Activated CD4-positive, alpha-beta T cell treated with anti-CD3 and anti-CD28 coated beads for 36 hours (primary cell): ENCODE results near the gene ARL15. TPM values are rescaled to one million over a fixed set of nuclear protein-coding genes. Genes with fewer than 3 reads are reported as not detected.
"Not testable (repeated sequence)": the region's sequence is repeated elsewhere in the genome, so short reads cannot be mapped to it uniquely, and the experiment has no call there.

Experiments used
- ATAC-seq: fragments of 200-7000 bp; cut with Tn5 transposase; one replicate; pipeline ENCODE4 v1.10.0; 2021; ENCODE audit warnings: mild to moderate bottlenecking, moderate library complexity
- CTCF ChIA-PET: fragments of 350-600 bp; sonication (Branson Sonifier 250); formaldehyde crosslinking; loops from one replicate; lab custom pipeline; 2021; ENCODE audit warnings: antibody characterized with exemption; lab: Charles Lee
- POLR2A ChIA-PET: fragments of 350-600 bp; sonication (Branson Sonifier 250); formaldehyde crosslinking; loops from one replicate; lab custom pipeline; 2021; ENCODE audit warnings: antibody characterized with exemption, inconsistent platforms; lab: Charles Lee
- DNase-seq: peaks from one replicate; pipeline ENCODE4 v3.0.0-alpha.2; 2020
- H3K27ac Mint-ChIP-seq: one replicate; pipeline ENCODE4 v1.8.0; 2021; ENCODE audit warnings: mixed read lengths
- H3K27me3 Mint-ChIP-seq: one replicate; pipeline ENCODE4 v1.8.0; 2021; ENCODE audit warnings: mixed read lengths
- H3K36me3 Mint-ChIP-seq: one replicate; pipeline ENCODE4 v1.8.0; 2021; ENCODE audit warnings: low read depth, mixed read lengths
- H3K4me1 Mint-ChIP-seq: one replicate; pipeline ENCODE4 v1.8.0; 2021; ENCODE audit warnings: mixed read lengths
- H3K4me3 Mint-ChIP-seq: one replicate; pipeline ENCODE4 v1.8.0; 2021; ENCODE audit warnings: mild to moderate bottlenecking, moderate library complexity, mixed read lengths
- H3K9me3 Mint-ChIP-seq: one replicate; pipeline ENCODE4 v1.8.0; 2021; ENCODE audit warnings: low read depth, mixed read lengths
- intact Hi-C, 2 experiments: fragments of 100-400 bp; cut with DNase I in 1 of 2; cut with micrococcal nuclease in 1 of 2; formaldehyde crosslinking; loops; one replicate each; pipeline versions ENCODE4 v1.14.2 to v1.15.1; 2022 to 2024; cut with DNase I, micrococcal nuclease
- total RNA-seq, 2 experiments: library from RNA; stranded (reverse); gene quantifications; one replicate each; pipeline ENCODE4 v1.2.3, GENCODE V29; 2021

The ARL15 gene
- total RNA-seq, 2 experiments from 2014 or later: 5.4 to 6.7 TPM

GRCh38 chr5:53987101-53987500 is 323.3 kb downstream of the ARL15 start:
- Mint-ChIP-seq H3K9me3 (peaks cover 5% of the 10 kb centered on the region), H3K36me3 (peaks cover 17% of the 10 kb centered on the region), H3K4me1 (no peaks in the 10 kb centered on the region), H3K4me3 (no peak overlapping the region), H3K27me3 (no peaks in the 10 kb centered on the region), H3K27ac (no peak overlapping the region)
- ChIA-PET POLR2A (no interaction called here), CTCF (no interaction called here)
- ATAC-seq: no peak
- DNase-seq: no peak
- intact Hi-C loops: no loop called here

GRCh38 chr5:53985796-53986195 is 324.6 kb downstream of the ARL15 start:
- ChIA-PET POLR2A (no interaction called here), CTCF (no interaction called here)
- DNase-seq (no peak), ATAC-seq (no peak)
- H3K4me1 Mint-ChIP-seq: no peaks in the 10 kb centered on the region
- intact Hi-C loops: no loop called here
- no peak overlapping the region for H3K4me3 Mint-ChIP-seq
- H3K36me3 Mint-ChIP-seq: peaks cover 17% of the 10 kb centered on the region
- no peak overlapping the region for H3K27ac Mint-ChIP-seq
- H3K27me3 Mint-ChIP-seq: no peaks in the 10 kb centered on the region
- peaks cover 5% of the 10 kb centered on the region for H3K9me3 Mint-ChIP-seq

- H3K4me3 Mint-ChIP-seq: no peak overlapping the region
- peaks cover 17% of the 10 kb centered on the region for H3K36me3 Mint-ChIP-seq
- peaks cover 10% of the 10 kb centered on the region for H3K9me3 Mint-ChIP-seq
- intact Hi-C loops: no loop called here
- no peak for ATAC-seq
- POLR2A ChIA-PET: no interaction called here
- no peak for DNase-seq
- H3K4me1 Mint-ChIP-seq: no peaks in the 10 kb centered on the region
- H3K27me3 Mint-ChIP-seq: no peaks in the 10 kb centered on the region
- CTCF ChIA-PET: no interaction called here
- H3K27ac Mint-ChIP-seq: no peak overlapping the region
Observed at GRCh38 chr5:53984971-53985370, 325.4 kb downstream of the ARL15 start.

GRCh38 chr5:53983568-53984460 is 326.6 kb downstream of the ARL15 start:
- intact Hi-C loops: no loop called here
- no peak overlapping the region for H3K27ac Mint-ChIP-seq

GRCh38 chr5:53982319-53982718 is 328.1 kb downstream of the ARL15 start:
- H3K4me3 Mint-ChIP-seq, H3K27ac Mint-ChIP-seq, ATAC-seq, CTCF ChIA-PET, H3K27me3 Mint-ChIP-seq, POLR2A ChIA-PET, intact Hi-C loops, H3K4me1 Mint-ChIP-seq, DNase-seq: not testable (repeated sequence)
- peaks cover 11% of the 10 kb centered on the region for H3K9me3 Mint-ChIP-seq
- H3K36me3 Mint-ChIP-seq: peaks cover 14% of the 10 kb centered on the region

More at GRCh38 chr5:53983568-53984460, 326.6 kb downstream of the ARL15 start:
- H3K36me3 Mint-ChIP-seq: peaks cover 15% of the 10 kb centered on the region
- peaks cover 11% of the 10 kb centered on the region for H3K9me3 Mint-ChIP-seq
- H3K4me1 Mint-ChIP-seq: no peaks in the 10 kb centered on the region
- no peak for ATAC-seq
- POLR2A ChIA-PET: no interaction called here
- H3K27me3 Mint-ChIP-seq: no peaks in the 10 kb centered on the region
- H3K4me3 Mint-ChIP-seq: no peak overlapping the region
- no peak for DNase-seq
- CTCF ChIA-PET: no interaction called here

- H3K4me3 Mint-ChIP-seq: no peak overlapping the region
- DNase-seq: no peak
- H3K36me3 Mint-ChIP-seq: peaks cover 11% of the 10 kb centered on the region
- POLR2A ChIA-PET: no interaction called here
- no peaks in the 10 kb centered on the region for H3K27me3 Mint-ChIP-seq
- no peak overlapping the region for H3K27ac Mint-ChIP-seq
- no peak for ATAC-seq
- H3K4me1 Mint-ChIP-seq: no peaks in the 10 kb centered on the region
- intact Hi-C loops: no loop called here
- CTCF ChIA-PET: no interaction called here
- H3K9me3 Mint-ChIP-seq: peaks cover 11% of the 10 kb centered on the region
Observed at GRCh38 chr5:53980061-53980460, 330.3 kb downstream of the ARL15 start.

GRCh38 chr5:53974021-53974420 is 336.4 kb downstream of the ARL15 start:
- intact Hi-C loops: no loop called here
- H3K27ac Mint-ChIP-seq: no peak overlapping the region

GRCh38 chr5:53972314-53972713 is 338.1 kb downstream of the ARL15 start:
- intact Hi-C loops: no loop called here
- H3K4me1 Mint-ChIP-seq: no peaks in the 10 kb centered on the region
- DNase-seq: no peak
- H3K9me3 Mint-ChIP-seq: no peaks in the 10 kb centered on the region
- H3K27ac Mint-ChIP-seq: no peak overlapping the region
- no peak overlapping the region for H3K4me3 Mint-ChIP-seq
- H3K36me3 Mint-ChIP-seq: peaks cover 5% of the 10 kb centered on the region
- H3K27me3 Mint-ChIP-seq: no peaks in the 10 kb centered on the region
- CTCF ChIA-PET: no interaction called here
- POLR2A ChIA-PET: no interaction called here
- ATAC-seq: no peak

More at GRCh38 chr5:53974021-53974420, 336.4 kb downstream of the ARL15 start:
- ATAC-seq (no peak), DNase-seq (no peak)
- Mint-ChIP-seq H3K36me3 (no peaks in the 10 kb centered on the region), H3K9me3 (no peaks in the 10 kb centered on the region), H3K4me1 (no peaks in the 10 kb centered on the region), H3K27me3 (no peaks in the 10 kb centered on the region), H3K4me3 (no peak overlapping the region)
- ChIA-PET POLR2A (no interaction called here), CTCF (interaction anchor here (0.7 kb wide), 1 partner anchor 86 kb away, joined by 4 read pairs; no protein-coding TSS in a partner anchor)

- ATAC-seq (no peak), DNase-seq (no peak)
- H3K4me1 Mint-ChIP-seq: no peaks in the 10 kb centered on the region
- H3K27me3 Mint-ChIP-seq: no peaks in the 10 kb centered on the region
- peaks cover 7% of the 10 kb centered on the region for H3K36me3 Mint-ChIP-seq
- no peak overlapping the region for H3K4me3 Mint-ChIP-seq
- intact Hi-C loops: no loop called here
- CTCF ChIA-PET: no interaction called here
- no peak overlapping the region for H3K27ac Mint-ChIP-seq
- H3K9me3 Mint-ChIP-seq: no peaks in the 10 kb centered on the region
- POLR2A ChIA-PET: no interaction called here
Observed at GRCh38 chr5:53971551-53971950, 338.8 kb downstream of the ARL15 start.

- no peaks in the 10 kb centered on the region for H3K4me1 Mint-ChIP-seq
- ATAC-seq: no peak
- H3K27ac Mint-ChIP-seq: no peak overlapping the region
- H3K36me3 Mint-ChIP-seq: peaks cover 10% of the 10 kb centered on the region
- CTCF ChIA-PET: no interaction called here
- DNase-seq: no peak
- no peak overlapping the region for H3K4me3 Mint-ChIP-seq
- H3K9me3 Mint-ChIP-seq: no peaks in the 10 kb centered on the region
- no peaks in the 10 kb centered on the region for H3K27me3 Mint-ChIP-seq
- POLR2A ChIA-PET: no interaction called here
- intact Hi-C loops: no loop called here
Observed at GRCh38 chr5:53971131-53971530, 339.2 kb downstream of the ARL15 start.

- no peak overlapping the region for H3K4me3 Mint-ChIP-seq
- POLR2A ChIA-PET: no interaction called here
- no peak for ATAC-seq
Observed at GRCh38 chr5:53970475-53970874, 339.9 kb downstream of the ARL15 start.

GRCh38 chr5:53969176-53969730 is 341.1 kb downstream of the ARL15 start:
- Mint-ChIP-seq H3K27me3 (no peaks in the 10 kb centered on the region), H3K27ac (no peak overlapping the region), H3K9me3 (no peaks in the 10 kb centered on the region), H3K4me3 (no peak overlapping the region), H3K36me3 (peaks cover 10% of the 10 kb centered on the region), H3K4me1 (no peaks in the 10 kb centered on the region)
- no peak for ATAC-seq
- intact Hi-C loops: no loop called here
- POLR2A ChIA-PET: no interaction called here
- DNase-seq: no peak
- CTCF ChIA-PET: no interaction called here

More at GRCh38 chr5:53970475-53970874, 339.9 kb downstream of the ARL15 start:
- no peak for DNase-seq
- Mint-ChIP-seq H3K36me3 (peaks cover 10% of the 10 kb centered on the region), H3K27ac (no peak overlapping the region), H3K27me3 (no peaks in the 10 kb centered on the region), H3K9me3 (no peaks in the 10 kb centered on the region), H3K4me1 (no peaks in the 10 kb centered on the region)
- CTCF ChIA-PET: no interaction called here
- intact Hi-C loops: no loop called here
